ENCODE data around the gene PTPRC.

The PTPRC gene

DNA sequence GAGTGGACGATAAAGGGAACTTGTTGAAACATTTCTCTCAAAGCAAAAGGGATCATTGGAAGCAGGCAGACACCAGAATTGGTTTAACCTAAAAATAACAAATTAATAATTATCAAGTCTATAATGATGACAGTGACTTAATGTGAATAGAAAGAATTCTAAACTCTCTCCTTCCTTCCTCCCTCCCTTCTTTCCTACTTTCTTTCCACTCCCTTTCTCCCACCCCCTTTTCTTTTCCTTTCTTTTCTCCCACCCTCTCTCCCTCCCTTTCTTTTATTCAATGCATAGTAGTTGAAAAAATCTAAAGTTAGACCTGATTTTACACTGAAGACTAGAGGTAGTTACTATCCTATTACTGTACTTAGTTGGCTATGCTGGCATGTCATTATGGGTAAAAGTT is 55.7 kb downstream of the PTPRC start:
- no peak overlapping the region for H3K27ac ChIP-seq
- TF ChIP-seq, protein P1, sequence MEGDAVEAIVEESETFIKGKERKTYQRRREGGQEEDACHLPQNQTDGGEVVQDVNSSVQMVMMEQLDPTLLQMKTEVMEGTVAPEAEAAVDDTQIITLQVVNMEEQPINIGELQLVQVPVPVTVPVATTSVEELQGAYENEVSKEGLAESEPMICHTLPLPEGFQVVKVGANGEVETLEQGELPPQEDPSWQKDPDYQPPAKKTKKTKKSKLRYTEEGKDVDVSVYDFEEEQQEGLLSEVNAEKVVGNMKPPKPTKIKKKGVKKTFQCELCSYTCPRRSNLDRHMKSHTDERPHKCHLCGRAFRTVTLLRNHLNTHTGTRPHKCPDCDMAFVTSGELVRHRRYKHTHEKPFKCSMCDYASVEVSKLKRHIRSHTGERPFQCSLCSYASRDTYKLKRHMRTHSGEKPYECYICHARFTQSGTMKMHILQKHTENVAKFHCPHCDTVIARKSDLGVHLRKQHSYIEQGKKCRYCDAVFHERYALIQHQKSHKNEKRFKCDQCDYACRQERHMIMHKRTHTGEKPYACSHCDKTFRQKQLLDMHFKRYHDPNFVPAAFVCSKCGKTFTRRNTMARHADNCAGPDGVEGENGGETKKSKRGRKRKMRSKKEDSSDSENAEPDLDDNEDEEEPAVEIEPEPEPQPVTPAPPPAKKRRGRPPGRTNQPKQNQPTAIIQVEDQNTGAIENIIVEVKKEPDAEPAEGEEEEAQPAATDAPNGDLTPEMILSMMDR (conservative IDR thresholded peaks at IDR 0.05): no peak

DNA sequence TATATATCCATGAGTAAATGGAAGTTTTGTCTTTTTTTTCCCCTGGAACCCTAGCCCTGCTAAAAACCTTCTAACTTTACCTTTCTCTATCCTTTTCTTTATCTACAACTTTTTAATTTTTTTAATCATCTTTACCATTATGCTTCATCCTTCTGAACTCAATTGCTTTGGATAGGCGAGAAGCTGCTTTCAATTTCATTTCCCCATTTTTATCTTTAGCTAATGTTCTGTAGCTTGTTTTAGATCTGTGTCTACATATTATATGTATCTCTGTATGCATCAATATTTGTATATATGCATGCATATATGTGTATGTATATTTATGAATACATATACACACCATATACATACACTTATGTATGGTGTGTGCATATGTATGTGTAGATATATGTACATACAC is 57.4 kb downstream of the PTPRC start:
- TF ChIP-seq, protein P1 (conservative IDR thresholded peaks at IDR 0.05): no peak
- H3K27ac ChIP-seq: no peak overlapping the region

DNA sequence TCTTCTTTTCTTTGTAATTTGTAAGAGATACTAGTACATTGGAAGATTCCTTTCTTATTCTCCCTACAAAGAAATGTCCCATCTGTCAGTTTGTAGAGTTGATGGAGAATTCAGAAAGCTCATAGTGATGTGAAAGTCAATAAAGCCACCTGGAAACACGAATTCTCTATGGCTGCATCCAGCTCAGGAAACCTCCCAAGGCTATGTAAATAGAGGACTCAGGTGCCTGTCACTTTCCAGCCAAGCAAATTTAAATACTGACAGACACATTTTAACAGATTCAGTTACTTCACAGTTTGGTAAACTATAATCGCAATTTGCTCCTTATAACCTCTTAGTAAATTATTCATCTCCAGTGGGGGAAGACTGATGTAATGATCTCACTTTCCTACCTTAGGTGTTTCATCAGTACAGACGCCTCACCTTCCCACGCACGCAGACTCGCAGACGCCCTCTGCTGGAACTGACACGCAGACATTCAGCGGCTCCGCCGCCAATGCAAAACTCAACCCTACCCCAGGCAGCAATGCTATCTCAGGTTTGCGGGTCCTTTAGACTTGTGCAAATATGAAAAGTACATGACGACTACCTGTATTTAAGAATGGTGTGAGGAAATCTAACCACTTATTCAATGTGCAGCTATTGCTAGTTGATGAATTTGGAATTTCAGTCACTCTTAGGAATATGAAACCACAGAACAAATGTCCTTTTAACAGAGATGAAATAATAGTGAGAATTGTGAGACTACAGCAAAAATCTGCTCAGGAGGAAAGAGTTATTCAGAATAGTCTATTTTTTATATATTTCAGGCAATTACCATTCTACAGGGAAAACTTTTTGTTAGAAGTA is 60.6 kb downstream of the PTPRC start:
- TF ChIP-seq, protein P1 (conservative IDR thresholded peaks at IDR 0.05): peak; percentile 95
- H3K27ac ChIP-seq: no peak overlapping the region; the same call in 1 of the 2 replicates

DNA sequence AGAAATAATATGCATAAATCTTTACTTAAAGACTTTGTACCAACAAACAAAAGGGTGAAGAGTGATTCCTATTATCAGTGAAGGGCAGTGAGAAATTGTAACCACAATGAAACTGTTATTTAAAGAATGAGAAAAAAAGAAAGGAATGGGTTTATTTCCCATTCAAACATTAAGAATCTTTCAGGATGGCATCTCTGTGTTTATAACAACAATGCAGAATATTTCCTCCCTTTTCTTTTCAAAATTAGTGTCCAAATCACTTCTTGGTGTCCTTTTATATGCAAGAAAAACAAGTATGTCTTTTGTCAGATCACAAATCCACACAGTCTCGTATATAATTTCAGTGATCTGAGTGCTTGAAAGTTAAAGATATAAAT is 61.2 kb downstream of the PTPRC start:
- no peak overlapping the region for H3K27ac ChIP-seq

DNA sequence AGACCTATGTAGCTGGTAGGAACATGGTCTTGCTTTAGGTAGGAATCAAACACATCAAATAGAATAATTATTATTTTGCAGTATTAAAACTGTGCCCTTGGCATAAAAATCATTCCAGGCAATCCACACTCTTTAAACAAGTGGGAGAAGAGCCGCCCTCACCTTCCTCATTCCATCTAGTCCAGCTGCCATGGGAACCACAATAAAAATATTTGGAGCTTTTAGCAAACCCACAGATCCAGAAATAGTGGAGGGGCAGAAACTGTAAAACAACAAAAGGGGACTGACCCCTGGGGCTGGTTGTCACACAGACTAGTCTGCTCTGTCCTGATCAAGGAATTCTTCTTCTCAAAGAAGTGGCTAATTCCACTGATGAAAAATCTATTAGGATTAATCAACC is 61.6 kb downstream of the PTPRC start:
- TF ChIP-seq, protein P1 (conservative IDR thresholded peaks at IDR 0.05): no peak
- H3K27ac ChIP-seq: no peak overlapping the region

More for the DNA sequence above, 61.2 kb downstream of the PTPRC start:
- TF ChIP-seq, protein P1 (conservative IDR thresholded peaks at IDR 0.05): no peak

DNA sequence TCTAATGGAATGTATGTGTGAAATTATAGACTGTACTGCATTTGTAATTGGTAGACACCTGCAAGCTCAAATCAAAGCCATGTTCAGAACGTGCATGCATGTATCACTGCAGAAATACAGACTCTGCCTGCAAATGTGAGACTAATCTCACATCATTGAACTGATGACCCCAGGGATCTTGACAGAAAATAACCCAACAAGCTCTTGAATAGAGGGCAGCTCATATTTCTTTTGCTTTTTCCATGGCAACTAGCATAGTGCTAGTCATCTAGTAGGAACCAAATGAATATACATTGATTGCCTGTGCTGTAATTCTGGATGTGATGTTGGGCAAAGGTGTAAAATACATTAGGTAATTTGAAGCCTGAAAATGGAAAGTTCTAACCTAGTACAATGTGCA is 62.4 kb downstream of the PTPRC start:
- no peak overlapping the region for H3K27ac ChIP-seq
- TF ChIP-seq, protein P1 (conservative IDR thresholded peaks at IDR 0.05): no peak

DNA sequence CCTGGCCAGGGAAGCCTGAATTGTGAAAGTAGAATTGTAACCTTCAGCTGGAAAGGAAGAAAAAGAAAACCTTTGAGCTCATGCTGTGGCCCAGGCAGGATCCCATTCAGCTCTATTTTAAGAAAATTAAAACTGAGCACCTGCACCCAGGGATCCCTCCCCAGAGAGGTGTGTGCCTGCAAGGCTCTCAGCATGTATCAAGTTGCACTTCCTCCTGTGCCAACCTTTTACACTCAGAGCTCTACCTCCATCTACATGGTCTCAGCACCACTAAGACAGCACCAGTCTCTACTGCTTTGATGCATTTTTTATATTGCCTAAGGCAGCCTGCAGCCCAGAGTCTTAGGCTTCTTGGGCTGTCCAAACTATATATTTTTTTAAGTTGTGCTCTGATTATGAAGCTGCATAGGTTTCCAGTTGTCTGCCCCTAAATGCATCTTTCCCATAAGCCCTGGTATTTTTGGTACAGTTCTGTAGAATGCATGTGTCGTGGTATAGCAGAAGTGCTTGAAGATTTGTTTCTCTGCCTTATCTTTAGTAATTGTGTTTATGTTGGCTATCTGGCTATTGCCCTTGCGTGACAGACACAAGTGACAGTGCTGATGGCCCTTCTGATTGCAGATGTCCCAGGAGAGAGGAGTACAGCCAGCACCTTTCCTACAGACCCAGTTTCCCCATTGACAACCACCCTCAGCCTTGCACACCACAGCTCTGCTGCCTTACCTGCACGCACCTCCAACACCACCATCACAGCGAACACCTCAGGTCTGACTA is 63.1 kb downstream of the PTPRC start:
- no peak overlapping the region for H3K27ac ChIP-seq
- TF ChIP-seq, protein P1 (conservative IDR thresholded peaks at IDR 0.05): no peak

All from VCaP (cell line).